Neutrophil (primary cell): ENCODE data around the gene TTLL9.

Source experiments
- H3K27ac ChIP-seq: fragments of 200-600 bp; sonication (generic); 2 replicates; pipeline ENCODE4 v1.5.1; 2016; ENCODE audit warnings: mild to moderate bottlenecking, moderate library complexity
- H3K27me3 ChIP-seq: fragments of 200-600 bp; sonication (generic); 2 replicates; pipeline ENCODE4 v1.6.0; 2016; ENCODE audit warnings: mild to moderate bottlenecking
- H3K36me3 ChIP-seq: fragments of 200-600 bp; sonication (generic); 2 replicates; pipeline ENCODE4 v1.5.1; 2017
- H3K4me1 ChIP-seq, 2 experiments: fragments of 200-600 bp in 1 of 2; sonication (generic) in 1 of 2; 1 replicate in 1 of 2; 2 replicates in 1 of 2; pipeline versions ENCODE4 v1.5.1 to v1.6.1; 2013 to 2016; ENCODE audit warnings: low read depth in 1 of 2, low read length in 1 of 2, mild to moderate bottlenecking in 1 of 2, moderate library complexity in 1 of 2; ENCODE audit not compliant: control insufficient read depth in 1 of 2, insufficient read depth in 1 of 2
- H3K4me3 ChIP-seq, 2 experiments: fragments of 200-600 bp in 1 of 2; sonication (generic) in 1 of 2; 1 replicate in 1 of 2; 2 replicates in 1 of 2; pipeline ENCODE4 v1.5.1; 2013 to 2016; ENCODE audit warnings: low read depth in 1 of 2, low read length in 1 of 2, mild to moderate bottlenecking in 1 of 2, moderate library complexity in 1 of 2
- H3K9me3 ChIP-seq: fragments of 200-600 bp; sonication (generic); 2 replicates; pipeline ENCODE4 v1.5.1; 2016
- TF ChIP-seq, protein P1 (sequence below): fragments of 200-600 bp; sonication (generic); IDR thresholded peaks from 2 replicates; pipeline ENCODE4 v1.5.1; 2016; ENCODE audit warnings: antibody characterized with exemption

Gene TTLL9

DNA sequence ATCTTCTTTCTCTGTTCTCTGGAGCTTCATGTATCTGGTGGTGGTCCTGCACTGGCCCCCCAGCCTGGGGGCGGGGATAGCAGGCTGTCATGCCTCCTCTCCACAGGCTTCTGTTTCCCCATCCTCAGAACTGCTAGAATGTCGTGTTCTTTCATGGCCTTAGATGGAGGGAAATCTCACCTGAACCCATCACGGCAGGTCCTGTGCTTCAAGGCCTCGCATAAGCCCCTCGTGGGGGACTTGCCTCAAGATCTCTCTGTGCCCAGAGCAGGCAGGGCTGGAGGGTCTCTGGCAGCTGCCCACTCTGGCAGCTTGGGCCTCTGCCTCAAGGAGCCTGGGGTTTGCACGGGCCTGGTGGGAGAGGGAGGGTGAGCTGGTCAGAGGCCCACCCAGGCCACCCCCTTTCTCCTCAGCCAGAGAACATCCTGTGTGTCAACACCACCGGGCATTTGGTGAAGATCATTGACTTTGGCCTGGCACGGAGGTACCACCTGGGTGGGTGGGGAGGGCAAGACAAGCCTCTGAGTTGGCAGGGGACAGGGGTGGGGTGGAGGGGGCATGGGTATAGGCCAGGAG is 39.9 kb upstream of the TTLL9 start:
- H3K4me1 ChIP-seq = peaks cover 0 to under 1% of the 10 kb centered on the region in 2 experiments
- peaks cover 2% of the 10 kb centered on the region for H3K27me3 ChIP-seq
- no peak overlapping the region for H3K4me3 ChIP-seq
- no peaks in the 10 kb centered on the region for H3K36me3 ChIP-seq
- no peak overlapping the region for H3K27ac ChIP-seq
- TF ChIP-seq, protein P1, sequence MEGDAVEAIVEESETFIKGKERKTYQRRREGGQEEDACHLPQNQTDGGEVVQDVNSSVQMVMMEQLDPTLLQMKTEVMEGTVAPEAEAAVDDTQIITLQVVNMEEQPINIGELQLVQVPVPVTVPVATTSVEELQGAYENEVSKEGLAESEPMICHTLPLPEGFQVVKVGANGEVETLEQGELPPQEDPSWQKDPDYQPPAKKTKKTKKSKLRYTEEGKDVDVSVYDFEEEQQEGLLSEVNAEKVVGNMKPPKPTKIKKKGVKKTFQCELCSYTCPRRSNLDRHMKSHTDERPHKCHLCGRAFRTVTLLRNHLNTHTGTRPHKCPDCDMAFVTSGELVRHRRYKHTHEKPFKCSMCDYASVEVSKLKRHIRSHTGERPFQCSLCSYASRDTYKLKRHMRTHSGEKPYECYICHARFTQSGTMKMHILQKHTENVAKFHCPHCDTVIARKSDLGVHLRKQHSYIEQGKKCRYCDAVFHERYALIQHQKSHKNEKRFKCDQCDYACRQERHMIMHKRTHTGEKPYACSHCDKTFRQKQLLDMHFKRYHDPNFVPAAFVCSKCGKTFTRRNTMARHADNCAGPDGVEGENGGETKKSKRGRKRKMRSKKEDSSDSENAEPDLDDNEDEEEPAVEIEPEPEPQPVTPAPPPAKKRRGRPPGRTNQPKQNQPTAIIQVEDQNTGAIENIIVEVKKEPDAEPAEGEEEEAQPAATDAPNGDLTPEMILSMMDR = no peak
- H3K9me3 ChIP-seq = no peaks in the 10 kb centered on the region

- Histone ChIP-seq H3K4me3 (no peak overlapping the region), H3K27me3 (peaks cover 7% of the 10 kb centered on the region), H3K9me3 (no peaks in the 10 kb centered on the region), H3K36me3 (no peaks in the 10 kb centered on the region), H3K4me1 (peaks cover 5 to 7% of the 10 kb centered on the region in 2 experiments), H3K27ac (no peak overlapping the region)
- TF ChIP-seq, protein P1 = no peak
These were observed 39.2 kb upstream of the TTLL9 start for GRCh38 chr20:31831211-31831610.

DNA sequence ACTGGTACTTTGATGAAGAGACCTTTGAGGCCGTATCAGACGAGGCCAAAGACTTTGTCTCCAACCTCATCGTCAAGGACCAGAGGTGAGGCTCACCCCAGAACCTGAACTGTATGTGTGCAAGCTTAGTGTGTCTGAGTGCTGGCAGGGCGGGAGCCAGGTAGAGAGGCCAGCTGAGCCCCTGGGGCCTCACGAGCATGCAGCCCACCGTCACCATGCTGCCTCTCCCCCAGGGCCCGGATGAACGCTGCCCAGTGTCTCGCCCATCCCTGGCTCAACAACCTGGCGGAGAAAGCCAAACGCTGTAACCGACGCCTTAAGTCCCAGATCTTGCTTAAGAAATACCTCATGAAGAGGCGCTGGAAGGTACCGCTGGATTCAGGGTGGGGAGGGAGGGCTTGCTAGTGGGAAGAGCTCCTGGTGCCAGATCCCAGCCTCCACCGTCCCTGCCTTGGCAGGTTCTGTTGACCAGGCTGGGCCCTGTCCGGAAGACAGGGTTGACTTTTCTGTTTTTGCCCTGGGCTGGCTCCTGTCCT is 38.6 kb upstream of the TTLL9 start:
- Histone ChIP-seq H3K27me3 (peaks cover 7% of the 10 kb centered on the region), H3K36me3 (no peaks in the 10 kb centered on the region), H3K4me1 (peaks cover 11% of the 10 kb centered on the region in 2 experiments), H3K27ac (no peak overlapping the region), H3K4me3 (no peak overlapping the region), H3K9me3 (no peaks in the 10 kb centered on the region)
- TF ChIP-seq, protein P1 = no peak

GRCh38 chr20:31833130-31833930 is 37.1 kb upstream of the TTLL9 start:
- H3K27ac ChIP-seq = no peak overlapping the region
- no peaks in the 10 kb centered on the region for H3K36me3 ChIP-seq
- H3K4me1 ChIP-seq = peaks cover 11 to 14% of the 10 kb centered on the region in 2 experiments
- TF ChIP-seq, protein P1 = peak; percentile 70
- H3K9me3 ChIP-seq = no peaks in the 10 kb centered on the region
- H3K4me3 ChIP-seq = no peak overlapping the region
- peaks cover 7% of the 10 kb centered on the region for H3K27me3 ChIP-seq

DNA sequence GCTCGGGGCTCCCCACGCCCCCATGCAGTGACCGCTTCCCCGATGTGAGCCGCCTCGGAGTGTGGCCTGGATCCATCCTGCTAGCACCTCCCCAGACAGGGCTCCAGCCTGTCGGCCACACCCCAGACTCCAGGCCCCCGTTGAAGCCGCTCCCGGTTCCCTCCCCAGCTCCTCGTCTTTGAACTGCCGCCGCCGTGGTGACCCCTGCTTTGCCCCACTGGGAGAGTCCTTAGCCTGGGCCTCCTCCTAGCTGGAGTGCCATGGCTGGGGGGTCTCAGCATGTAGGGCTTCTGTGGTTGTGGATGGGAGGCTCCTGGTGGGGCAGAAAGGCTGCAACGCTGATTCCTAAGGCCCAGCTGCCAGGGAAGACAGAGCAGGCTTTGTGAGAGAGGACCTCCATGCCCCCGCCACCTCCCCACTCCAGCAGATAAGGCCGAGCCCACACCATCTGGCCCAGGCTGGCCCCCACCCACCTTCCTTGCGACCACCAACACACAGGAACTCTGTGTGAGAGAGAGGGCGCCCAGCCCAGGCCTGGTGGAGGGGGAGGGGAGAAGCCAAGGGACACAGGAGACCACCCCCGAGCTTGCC is 36.4 kb upstream of the TTLL9 start:
- Histone ChIP-seq H3K4me3 (no peak overlapping the region), H3K36me3 (no peaks in the 10 kb centered on the region), H3K27me3 (peaks cover 7% of the 10 kb centered on the region), H3K9me3 (no peaks in the 10 kb centered on the region), H3K27ac (no peak overlapping the region), H3K4me1 (peaks cover 18 to 21% of the 10 kb centered on the region in 2 experiments)
- TF ChIP-seq, protein P1 = no peak
